HEK293 (cell line): ENCODE data around the gene PHF3.

Experiments
- CTCF ChIA-PET: fragments of 350-600 bp; formaldehyde crosslinking; extraction: SDS; loops from one replicate; lab custom pipeline; 2021; ENCODE audit warnings: antibody characterized with exemption; lab: Yijun Ruan, JAX
- POLR2A ChIA-PET: fragments of 300-600 bp; formaldehyde crosslinking; extraction: SDS; loops from one replicate; lab custom pipeline; 2020; ENCODE audit warnings: antibody characterized with exemption, inconsistent platforms; lab: Yijun Ruan, JAX
- H3K27ac ChIP-seq: fragments of 200-500 bp; sonication (Bioruptor generic); 2 replicates; pipeline ENCODE4 v1.5.1; 2014; ENCODE audit warnings: low read depth, low read length, control low read depth, inconsistent platforms; ENCODE audit errors: extremely low read depth
- H3K36me3 ChIP-seq, 2 experiments: fragments of 200-500 bp in 1 of 2; sonication (Bioruptor generic) in 1 of 2; 1 replicate in 1 of 2; 2 replicates in 1 of 2; pipeline ENCODE4 v1.5.1; 2014 to 2017; ENCODE audit warnings: inconsistent platforms in 2 of 2, low read length in 2 of 2; ENCODE audit not compliant: control insufficient read depth in 2 of 2, insufficient read depth in 1 of 2
- H3K4me1 ChIP-seq: fragments of 200-500 bp; sonication (Bioruptor generic); 2 replicates; pipeline ENCODE4 v1.5.1; 2014; ENCODE audit warnings: mild to moderate bottlenecking, low read length, inconsistent platforms; ENCODE audit not compliant: control insufficient read depth, insufficient read depth
- H3K4me3 ChIP-seq: 2 replicates; pipeline ENCODE4 v1.5.1; 2011; ENCODE audit warnings: low read depth, mild to moderate bottlenecking, control low read depth, low read length, moderate library complexity
- H3K9me3 ChIP-seq: fragments of 200-500 bp; sonication (Bioruptor generic); 2 replicates; pipeline ENCODE4 v1.5.1; 2014; ENCODE audit warnings: low read depth, low read length, inconsistent platforms; ENCODE audit not compliant: control insufficient read depth, insufficient read depth
- KLF10 ChIP-seq: fragments of 450-650 bp; IDR thresholded peaks from 2 replicates; pipeline ENCODE4 v1.5.1; 2018; ENCODE audit warnings: missing biosample characterization, mild to moderate bottlenecking, missing genetic modification characterization
- KLF9 ChIP-seq: fragments of 450-650 bp; formaldehyde crosslinking; IDR thresholded peaks from 2 replicates; pipeline ENCODE4 v1.5.1; 2016; ENCODE audit warnings: missing biosample characterization, missing genetic modification characterization, low read depth
- OSR2 ChIP-seq: fragments of 450-650 bp; formaldehyde crosslinking; IDR thresholded peaks from 2 replicates; pipeline ENCODE4 v1.5.1; 2016; ENCODE audit warnings: missing biosample characterization, missing genetic modification characterization
- SCRT2 ChIP-seq: fragments of 450-650 bp; formaldehyde crosslinking; IDR thresholded peaks from 2 replicates; pipeline ENCODE4 v1.5.1; 2016; ENCODE audit warnings: missing biosample characterization, missing genetic modification characterization
- SP7 ChIP-seq: fragments of 450-650 bp; formaldehyde crosslinking; IDR thresholded peaks from 2 replicates; pipeline ENCODE4 v1.5.1; 2016; ENCODE audit warnings: missing biosample characterization, missing genetic modification characterization
- ZNF350 ChIP-seq: fragments of 450-650 bp; formaldehyde crosslinking; IDR thresholded peaks from 2 replicates; pipeline ENCODE4 v1.5.0; 2017; ENCODE audit warnings: missing biosample characterization, mild to moderate bottlenecking, missing genetic modification characterization
- ZNF514 ChIP-seq: fragments of 450-650 bp; formaldehyde crosslinking; IDR thresholded peaks from 2 replicates; pipeline ENCODE4 v1.5.1; 2016; ENCODE audit warnings: missing biosample characterization, missing genetic modification characterization
- ZNF558 ChIP-seq: fragments of 450-650 bp; formaldehyde crosslinking; IDR thresholded peaks from 2 replicates; pipeline ENCODE4 v1.5.1; 2016; ENCODE audit warnings: missing biosample characterization, missing genetic modification characterization
- ZNF624 ChIP-seq: fragments of 450-650 bp; formaldehyde crosslinking; IDR thresholded peaks from 2 replicates; pipeline ENCODE4 v1.5.1; 2017; ENCODE audit warnings: missing biosample characterization, missing genetic modification characterization
- ZNF791 ChIP-seq: fragments of 450-650 bp; formaldehyde crosslinking; IDR thresholded peaks from 2 replicates; pipeline ENCODE4 v1.5.1; 2016; ENCODE audit warnings: missing biosample characterization, missing genetic modification characterization
- ZSCAN16 ChIP-seq: fragments of 450-650 bp; formaldehyde crosslinking; IDR thresholded peaks from 2 replicates; pipeline ENCODE4 v1.5.1; 2016; ENCODE audit warnings: missing biosample characterization, missing genetic modification characterization
- TF ChIP-seq, protein P1 (sequence below): fragments of 450-650 bp; formaldehyde crosslinking; IDR thresholded peaks from 2 replicates; pipeline ENCODE4 v1.5.1; 2017; ENCODE audit warnings: missing biosample characterization, missing genetic modification characterization

The PHF3 gene

GRCh38 chr6:63652980-63653379 is 17.4 kb downstream of the PHF3 start (continued):
- TF ChIP-seq KLF10 (tag by site-specific recombination) (no peak), OSR2 (no peak), ZNF791 (tag by site-specific recombination) (no peak), ZSCAN16 (tag by site-specific recombination) (no peak)

- POLR2A ChIA-PET, result no interaction called here
- Histone ChIP-seq H3K4me3 (no peak overlapping the region), H3K36me3 (no peaks in the 10 kb centered on the region), H3K4me1 (peaks cover 3% of the 10 kb centered on the region), H3K27ac (no peak overlapping the region), H3K9me3 (no peaks in the 10 kb centered on the region)
- TF ChIP-seq ZNF624, result no peak
- TF ChIP-seq ZNF558, result peak; percentile 81; the same call in 1 of the 2 replicates
- CTCF ChIA-PET, result interaction anchor here (0.7 kb wide), 1 partner anchor 15 kb away, joined by 3 read pairs; no protein-coding TSS in a partner anchor
Observed at GRCh38 chr6:63660757-63661156, 25.2 kb downstream of the PHF3 start.

- H3K9me3 ChIP-seq, result no peaks in the 10 kb centered on the region
- ChIA-PET POLR2A (no interaction called here), CTCF (no interaction called here)
- H3K27ac ChIP-seq, result no peak overlapping the region
- no peak overlapping the region for H3K4me3 ChIP-seq
- H3K4me1 ChIP-seq, result peaks cover 3% of the 10 kb centered on the region
- H3K36me3 ChIP-seq, result no peaks in the 10 kb centered on the region
- TF ChIP-seq SCRT2 (tag by site-specific recombination) (peak; percentile 67), KLF9 (no peak)
- TF ChIP-seq, all 188 proteins: peak for 1
Observed at GRCh38 chr6:63661769-63662168, 26.2 kb downstream of the PHF3 start.

GRCh38 chr6:63663147-63663955 is 27.7 kb downstream of the PHF3 start:
- CTCF ChIA-PET, result interaction anchor here (0.7 to 1.4 kb wide), 4 partner anchors 14 to 89 kb away, joined by 3 to 5 read pairs (median 4); no protein-coding TSS in a partner anchor
- POLR2A ChIA-PET, result interaction anchor here (1.3 kb wide), 1 partner anchor 27 kb away, joined by 5 read pairs; the partner anchor contains the start of gene PHF3
- Histone ChIP-seq H3K4me3 (no peak overlapping the region), H3K36me3 (peaks cover 0 to 3% of the 10 kb centered on the region in 2 experiments; a peak in 1 of 3 replicates), H3K4me1 (peaks cover 3% of the 10 kb centered on the region), H3K27ac (no peak overlapping the region), H3K9me3 (no peaks in the 10 kb centered on the region)
- TF ChIP-seq ZNF514 (tag by site-specific recombination) (no peak), SP7 (tag by site-specific recombination) (peak; percentile 48; the same call in 1 of the 2 replicates)

- no peak overlapping the region for H3K27ac ChIP-seq
- H3K9me3 ChIP-seq, result no peaks in the 10 kb centered on the region
- TF ChIP-seq ZNF350 (tag by site-specific recombination), result no peak
- TF ChIP-seq, protein P1, sequence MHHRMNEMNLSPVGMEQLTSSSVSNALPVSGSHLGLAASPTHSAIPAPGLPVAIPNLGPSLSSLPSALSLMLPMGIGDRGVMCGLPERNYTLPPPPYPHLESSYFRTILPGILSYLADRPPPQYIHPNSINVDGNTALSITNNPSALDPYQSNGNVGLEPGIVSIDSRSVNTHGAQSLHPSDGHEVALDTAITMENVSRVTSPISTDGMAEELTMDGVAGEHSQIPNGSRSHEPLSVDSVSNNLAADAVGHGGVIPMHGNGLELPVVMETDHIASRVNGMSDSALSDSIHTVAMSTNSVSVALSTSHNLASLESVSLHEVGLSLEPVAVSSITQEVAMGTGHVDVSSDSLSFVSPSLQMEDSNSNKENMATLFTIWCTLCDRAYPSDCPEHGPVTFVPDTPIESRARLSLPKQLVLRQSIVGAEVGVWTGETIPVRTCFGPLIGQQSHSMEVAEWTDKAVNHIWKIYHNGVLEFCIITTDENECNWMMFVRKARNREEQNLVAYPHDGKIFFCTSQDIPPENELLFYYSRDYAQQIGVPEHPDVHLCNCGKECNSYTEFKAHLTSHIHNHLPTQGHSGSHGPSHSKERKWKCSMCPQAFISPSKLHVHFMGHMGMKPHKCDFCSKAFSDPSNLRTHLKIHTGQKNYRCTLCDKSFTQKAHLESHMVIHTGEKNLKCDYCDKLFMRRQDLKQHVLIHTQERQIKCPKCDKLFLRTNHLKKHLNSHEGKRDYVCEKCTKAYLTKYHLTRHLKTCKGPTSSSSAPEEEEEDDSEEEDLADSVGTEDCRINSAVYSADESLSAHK (tag by site-specific recombination), result peak; percentile 70
- CTCF ChIA-PET, result interaction anchor here (0.8 to 1.4 kb wide), 2 partner anchors 67 to 90 kb away, joined by 3 to 5 read pairs; no protein-coding TSS in a partner anchor
- H3K4me3 ChIP-seq, result no peak overlapping the region
- POLR2A ChIA-PET, result interaction anchor here (1.3 kb wide), 1 partner anchor 28 kb away, joined by 5 read pairs; the partner anchor contains the start of gene PHF3
- peaks cover 3% of the 10 kb centered on the region for H3K4me1 ChIP-seq
- H3K36me3 ChIP-seq, result peaks cover 0 to 3% of the 10 kb centered on the region in 2 experiments; a peak in 1 of 3 replicates
Observed at GRCh38 chr6:63663956-63664281, 28.3 kb downstream of the PHF3 start.
